Liver (tissue), 3 donors: ENCODE data around the gene DRAM1.

Source experiments
- RAD21 ChIP-seq, 2 donors: IDR thresholded peaks; 2 replicates each; pipeline ENCODE4 v1.6.1; 2016; ENCODE audit warnings: antibody characterized with exemption in 2 of 2, mild to moderate bottlenecking in 2 of 2
- REST ChIP-seq: IDR thresholded peaks from 2 replicates; pipeline ENCODE4 v1.6.1; 2016; ENCODE audit warnings: antibody characterized with exemption, mild to moderate bottlenecking
- SP1 ChIP-seq: IDR thresholded peaks from 2 replicates; pipeline ENCODE4 v1.6.1; 2018; ENCODE audit warnings: antibody characterized with exemption, mild to moderate bottlenecking
- TF ChIP-seq, protein P1 (sequence below): fragments of 150-350 bp; IDR thresholded peaks from 2 replicates; pipeline ENCODE4 v1.5.1; 2017; ENCODE audit warnings: improper control_type of control experiment, low read depth, low read length; ENCODE audit not compliant: missing input control
- donor health status: healthy.
- donor health status: healthy.

DNA sequence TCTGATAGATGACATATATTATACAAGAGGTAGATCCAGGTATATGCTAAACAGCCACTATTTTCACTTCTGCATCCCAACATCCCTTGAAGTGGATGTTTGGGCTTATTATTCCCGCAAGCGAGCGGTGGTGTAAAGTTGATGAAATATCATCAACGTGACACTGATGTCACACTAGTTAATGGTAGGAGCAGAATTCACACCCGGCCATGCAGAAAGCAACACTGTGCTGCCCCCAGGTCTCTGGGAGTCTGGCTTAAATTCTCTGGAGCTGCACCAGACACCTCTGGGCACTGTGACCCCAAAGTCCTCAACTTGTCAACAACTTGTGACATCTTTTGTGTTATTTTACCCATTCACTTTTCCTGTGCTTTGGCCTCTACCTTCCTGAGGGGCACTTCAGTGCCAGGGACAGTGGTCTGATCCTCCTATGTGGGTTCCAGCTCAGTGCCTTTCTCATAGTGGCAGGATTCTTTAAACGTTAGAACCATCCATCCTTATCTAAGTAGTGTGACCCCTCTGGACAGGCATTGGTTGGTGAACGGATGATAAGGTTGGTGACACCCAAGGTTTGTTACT is 952 bp downstream of the DRAM1 start:
- TF ChIP-seq, protein P1, sequence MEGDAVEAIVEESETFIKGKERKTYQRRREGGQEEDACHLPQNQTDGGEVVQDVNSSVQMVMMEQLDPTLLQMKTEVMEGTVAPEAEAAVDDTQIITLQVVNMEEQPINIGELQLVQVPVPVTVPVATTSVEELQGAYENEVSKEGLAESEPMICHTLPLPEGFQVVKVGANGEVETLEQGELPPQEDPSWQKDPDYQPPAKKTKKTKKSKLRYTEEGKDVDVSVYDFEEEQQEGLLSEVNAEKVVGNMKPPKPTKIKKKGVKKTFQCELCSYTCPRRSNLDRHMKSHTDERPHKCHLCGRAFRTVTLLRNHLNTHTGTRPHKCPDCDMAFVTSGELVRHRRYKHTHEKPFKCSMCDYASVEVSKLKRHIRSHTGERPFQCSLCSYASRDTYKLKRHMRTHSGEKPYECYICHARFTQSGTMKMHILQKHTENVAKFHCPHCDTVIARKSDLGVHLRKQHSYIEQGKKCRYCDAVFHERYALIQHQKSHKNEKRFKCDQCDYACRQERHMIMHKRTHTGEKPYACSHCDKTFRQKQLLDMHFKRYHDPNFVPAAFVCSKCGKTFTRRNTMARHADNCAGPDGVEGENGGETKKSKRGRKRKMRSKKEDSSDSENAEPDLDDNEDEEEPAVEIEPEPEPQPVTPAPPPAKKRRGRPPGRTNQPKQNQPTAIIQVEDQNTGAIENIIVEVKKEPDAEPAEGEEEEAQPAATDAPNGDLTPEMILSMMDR = no peak
- TF ChIP-seq RAD21 (IDR thresholded peaks at IDR 0.05) = no peak
- no peak for TF ChIP-seq SP1
- TF ChIP-seq REST = no peak
